ENCODE results near the gene SNX9.

DNA sequence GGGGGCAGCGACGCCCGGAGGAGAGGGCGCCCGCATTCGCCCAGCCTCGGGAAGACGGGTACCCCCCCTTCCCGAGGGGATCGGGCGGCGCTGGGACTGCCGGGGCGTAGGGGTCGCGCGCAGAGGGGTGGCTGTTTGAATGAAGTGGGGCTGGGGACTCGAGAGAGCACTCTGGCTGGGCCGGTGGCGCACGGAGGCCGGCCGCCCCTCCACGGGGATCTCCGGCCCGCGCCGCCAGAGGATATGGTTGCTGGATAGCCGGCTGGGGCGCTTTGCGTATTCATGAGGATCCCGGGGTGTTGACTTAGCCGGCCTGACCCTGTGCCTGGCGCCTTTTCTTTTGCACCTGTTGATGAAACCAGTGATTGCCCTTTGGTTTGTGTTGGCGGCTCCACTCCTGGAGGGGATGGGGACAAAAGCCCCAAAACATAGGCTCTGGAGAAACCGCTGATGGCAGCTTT, 159.1 kb downstream of the SNX9 start:
- TF ChIP-seq, protein P1, sequence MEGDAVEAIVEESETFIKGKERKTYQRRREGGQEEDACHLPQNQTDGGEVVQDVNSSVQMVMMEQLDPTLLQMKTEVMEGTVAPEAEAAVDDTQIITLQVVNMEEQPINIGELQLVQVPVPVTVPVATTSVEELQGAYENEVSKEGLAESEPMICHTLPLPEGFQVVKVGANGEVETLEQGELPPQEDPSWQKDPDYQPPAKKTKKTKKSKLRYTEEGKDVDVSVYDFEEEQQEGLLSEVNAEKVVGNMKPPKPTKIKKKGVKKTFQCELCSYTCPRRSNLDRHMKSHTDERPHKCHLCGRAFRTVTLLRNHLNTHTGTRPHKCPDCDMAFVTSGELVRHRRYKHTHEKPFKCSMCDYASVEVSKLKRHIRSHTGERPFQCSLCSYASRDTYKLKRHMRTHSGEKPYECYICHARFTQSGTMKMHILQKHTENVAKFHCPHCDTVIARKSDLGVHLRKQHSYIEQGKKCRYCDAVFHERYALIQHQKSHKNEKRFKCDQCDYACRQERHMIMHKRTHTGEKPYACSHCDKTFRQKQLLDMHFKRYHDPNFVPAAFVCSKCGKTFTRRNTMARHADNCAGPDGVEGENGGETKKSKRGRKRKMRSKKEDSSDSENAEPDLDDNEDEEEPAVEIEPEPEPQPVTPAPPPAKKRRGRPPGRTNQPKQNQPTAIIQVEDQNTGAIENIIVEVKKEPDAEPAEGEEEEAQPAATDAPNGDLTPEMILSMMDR (IDR thresholded peaks at IDR 0.05; ENCODE audit: low read length): no peak
- TF ChIP-seq EZH2 (IDR thresholded peaks at IDR 0.05; ENCODE audit: borderline replicate concordance, low read length): no peak
